Progenitor cell of endocrine pancreas (in vitro differentiated cells): Measurements from ENCODE around the gene PDE9A. TPM values are rescaled to one million over a fixed set of nuclear protein-coding genes. Genes with fewer than 3 reads are reported as not detected.

ENCODE experiments used
- DNase-seq: peaks from one replicate; pipeline ENCODE4 v3.0.0; 2021; ENCODE audit warnings: low spot score; ENCODE audit not compliant: unreplicated experiment
- H3K27ac Mint-ChIP-seq: 2 replicates; pipeline ENCODE4 v1.8.0; 2021; ENCODE audit warnings: mild to moderate bottlenecking, moderate library complexity, mixed read lengths
- H3K27me3 Mint-ChIP-seq: 2 replicates; pipeline ENCODE4 v1.8.0; 2021; ENCODE audit warnings: mixed read lengths
- H3K36me3 Mint-ChIP-seq: 2 replicates; pipeline ENCODE4 v1.8.0; 2022; ENCODE audit warnings: mixed read lengths; ENCODE audit not compliant: insufficient read depth
- H3K4me1 Mint-ChIP-seq: 2 replicates; pipeline ENCODE4 v1.8.0; 2021; ENCODE audit warnings: low read depth, mixed read lengths
- H3K4me3 Mint-ChIP-seq: 2 replicates; pipeline ENCODE4 v1.8.0; 2021; ENCODE audit warnings: low read depth, mild to moderate bottlenecking, moderate library complexity, mixed read lengths
- H3K9me3 Mint-ChIP-seq: 2 replicates; pipeline ENCODE4 v1.8.0; 2021; ENCODE audit warnings: low read depth, mixed read lengths
- CTCF ChIP-seq: fragments of 200-600 bp; sonication (generic); IDR thresholded peaks from one replicate; pipeline ENCODE4 v1.5.0; 2021; ENCODE audit warnings: antibody characterized with exemption, mild to moderate bottlenecking; ENCODE audit not compliant: unreplicated experiment
- total RNA-seq: library from RNA; stranded (reverse); gene quantifications from 2 replicates; pipeline ENCODE4 v1.2.1, GENCODE V29; 2021

Gene PDE9A
- total RNA-seq, 1 donor from 2014 or later: 57.0 TPM

GRCh38 chr21:42633858-42634257 lies 19.6 kb upstream of the PDE9A start:
- Mint-ChIP-seq H3K27ac (no peak overlapping the region), H3K4me1 (peaks cover 4% of the 10 kb centered on the region), H3K9me3 (no peaks in the 10 kb centered on the region), H3K36me3 (no peaks in the 10 kb centered on the region), H3K4me3 (no peak overlapping the region), H3K27me3 (peaks cover 3% of the 10 kb centered on the region)
- DNase-seq: no peak
- no peak for TF ChIP-seq CTCF

GRCh38 chr21:42635848-42636519 lies 17.4 kb upstream of the PDE9A start:
- no peaks in the 10 kb centered on the region for H3K36me3 Mint-ChIP-seq
- H3K4me3 Mint-ChIP-seq: no peak overlapping the region
- peaks cover 6% of the 10 kb centered on the region for H3K27me3 Mint-ChIP-seq
- no peak overlapping the region for H3K27ac Mint-ChIP-seq
- no peak for DNase-seq
- H3K9me3 Mint-ChIP-seq: no peaks in the 10 kb centered on the region
- peaks cover 8% of the 10 kb centered on the region for H3K4me1 Mint-ChIP-seq
- TF ChIP-seq CTCF: no peak

GRCh38 chr21:42636520-42637266 lies 16.7 kb upstream of the PDE9A start:
- DNase-seq: no peak
- Mint-ChIP-seq H3K27ac (no peak overlapping the region), H3K36me3 (no peaks in the 10 kb centered on the region), H3K4me3 (no peak overlapping the region), H3K4me1 (peaks cover 10% of the 10 kb centered on the region), H3K27me3 (peaks cover 6% of the 10 kb centered on the region), H3K9me3 (no peaks in the 10 kb centered on the region)
- TF ChIP-seq CTCF: no peak

GRCh38 chr21:42637267-42638041 lies 16.0 kb upstream of the PDE9A start:
- no peak for DNase-seq
- no peak overlapping the region for H3K27ac Mint-ChIP-seq

More at GRCh38 chr21:42637267-42638041, 16.0 kb upstream of the PDE9A start:
- no peak for TF ChIP-seq CTCF
- Mint-ChIP-seq H3K4me3 (no peak overlapping the region), H3K9me3 (no peaks in the 10 kb centered on the region), H3K4me1 (peaks cover 13% of the 10 kb centered on the region), H3K27me3 (peaks cover 12% of the 10 kb centered on the region), H3K36me3 (no peaks in the 10 kb centered on the region)
